T-helper 1 cell treated with Interleukin-12 subunit alpha and Interleukin-12 subunit beta and Interleukin-4 antibody, amounts not matched to agents 30 ng/mL and 1 ng/mL, for 36 hours (primary cell): ENCODE results near the gene TXLNB. TPM values are rescaled to one million over a fixed set of nuclear protein-coding genes. Genes with fewer than 3 reads are reported as not detected.
"Not testable (repeated sequence)": the region's sequence is repeated elsewhere in the genome, so short reads cannot be mapped to it uniquely, and the experiment has no call there.

ENCODE experiments used
- intact Hi-C: fragments of 100-400 bp; cut with micrococcal nuclease; formaldehyde crosslinking; loops from one replicate; pipeline ENCODE4 v1.15.1; 2024
- total RNA-seq: library from RNA; stranded (reverse); gene quantifications from 2 replicates; pipeline ENCODE4 v1.2.3, GENCODE V29; 2022

Gene TXLNB
- total RNA-seq, 1 donor from 2014 or later: 0.42 TPM

DNA sequence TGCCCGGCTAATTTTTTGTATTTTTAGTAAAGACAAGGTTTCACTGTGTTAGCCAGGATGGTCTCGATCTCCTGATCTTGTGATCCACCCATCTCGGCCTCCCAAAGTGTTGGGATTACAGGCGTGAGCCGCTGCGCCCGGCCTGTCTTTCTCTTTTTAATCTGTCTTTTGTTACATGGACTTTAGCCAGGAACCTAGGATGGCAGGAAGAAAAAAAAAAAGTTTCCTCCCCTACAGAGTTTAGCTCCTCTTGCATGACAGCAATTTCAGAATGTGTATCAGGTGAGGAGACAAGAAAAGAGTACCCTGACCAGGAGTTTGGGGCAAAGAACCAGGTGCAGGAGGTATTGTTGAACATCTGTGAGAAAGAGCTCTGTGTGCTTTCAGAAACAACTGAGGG lies 21.4 kb upstream of the TXLNB start:
- intact Hi-C loops: no loop called here

DNA sequence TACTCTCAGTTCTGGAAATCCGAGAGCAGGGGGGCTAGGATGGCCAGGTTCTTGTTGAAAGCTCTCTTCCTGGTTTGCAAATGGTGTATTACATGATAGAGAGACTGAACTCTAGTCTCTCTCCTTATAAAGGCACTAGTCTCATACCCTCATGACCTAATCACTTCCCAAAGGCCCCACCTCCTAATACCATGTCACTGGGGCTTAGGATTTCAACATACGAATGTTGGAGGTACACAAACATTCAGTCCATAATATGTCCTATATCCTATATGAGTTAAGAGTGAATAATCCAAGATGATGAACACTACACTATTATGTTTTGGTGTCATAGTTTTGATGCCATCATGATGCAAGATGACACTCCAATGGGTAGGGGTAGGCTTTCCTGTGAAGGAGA lies 20.0 kb upstream of the TXLNB start:
- intact Hi-C loops: no loop called here

DNA sequence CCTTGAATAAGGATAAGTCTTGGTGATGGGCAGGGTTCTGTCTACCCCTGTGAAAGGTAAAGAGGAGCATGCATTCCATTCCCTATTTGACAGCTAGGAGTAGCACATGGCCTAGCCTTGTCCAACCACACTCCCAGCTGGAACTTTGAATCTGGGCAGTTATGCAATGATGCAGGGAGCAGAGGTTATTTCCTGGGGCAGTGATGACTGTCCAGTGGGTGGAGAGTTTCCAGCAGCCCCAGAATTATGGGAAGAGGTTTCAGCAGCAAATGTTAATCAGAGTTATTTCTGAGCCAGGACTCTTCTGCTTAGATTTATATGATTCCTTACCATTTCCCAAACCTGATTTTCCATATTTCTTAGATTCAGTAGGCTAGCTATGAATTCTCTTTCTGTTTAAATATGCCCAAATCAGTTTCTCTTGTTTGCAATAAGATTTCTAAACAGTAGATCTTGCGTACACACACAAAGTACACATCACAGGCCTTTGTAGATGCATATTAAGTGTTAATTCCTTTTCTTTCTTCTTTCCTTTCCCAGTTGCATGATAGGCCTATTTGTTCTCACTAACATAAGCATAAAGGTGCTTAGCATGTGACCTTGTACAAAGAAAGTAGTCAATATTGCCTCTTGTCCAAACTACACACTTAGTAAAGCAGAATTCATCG lies 17.3 kb upstream of the TXLNB start:
- intact Hi-C loops: no loop called here

DNA sequence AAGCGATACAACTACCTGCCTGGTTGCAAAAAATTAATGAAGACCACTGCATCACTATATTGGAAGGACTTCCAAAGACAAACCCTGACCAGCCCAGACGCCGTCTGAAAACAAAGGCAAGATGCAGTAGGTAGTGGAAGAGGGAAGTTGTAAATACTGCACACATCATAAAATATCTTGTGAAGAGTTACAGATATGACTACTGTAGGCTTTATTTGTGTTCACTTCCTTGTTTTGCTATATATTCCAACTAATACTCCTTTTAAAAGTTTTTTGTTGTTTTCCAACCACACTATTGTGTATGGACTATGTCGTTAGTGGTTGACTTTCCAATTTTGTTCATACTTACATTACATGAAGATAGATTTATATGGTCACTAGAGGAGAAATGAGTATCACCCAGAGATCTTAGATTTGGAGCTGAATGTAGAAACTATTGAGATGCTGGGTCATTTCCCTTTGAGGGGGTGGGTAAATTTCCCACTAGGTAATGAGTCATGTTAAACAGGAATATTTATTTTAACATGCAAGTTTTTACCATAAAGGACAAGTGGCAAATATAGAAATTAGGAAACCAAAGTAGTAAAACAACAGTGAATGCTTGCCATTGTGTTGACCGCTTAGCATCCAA lies 16.6 kb upstream of the TXLNB start:
- intact Hi-C loops: no loop called here

DNA sequence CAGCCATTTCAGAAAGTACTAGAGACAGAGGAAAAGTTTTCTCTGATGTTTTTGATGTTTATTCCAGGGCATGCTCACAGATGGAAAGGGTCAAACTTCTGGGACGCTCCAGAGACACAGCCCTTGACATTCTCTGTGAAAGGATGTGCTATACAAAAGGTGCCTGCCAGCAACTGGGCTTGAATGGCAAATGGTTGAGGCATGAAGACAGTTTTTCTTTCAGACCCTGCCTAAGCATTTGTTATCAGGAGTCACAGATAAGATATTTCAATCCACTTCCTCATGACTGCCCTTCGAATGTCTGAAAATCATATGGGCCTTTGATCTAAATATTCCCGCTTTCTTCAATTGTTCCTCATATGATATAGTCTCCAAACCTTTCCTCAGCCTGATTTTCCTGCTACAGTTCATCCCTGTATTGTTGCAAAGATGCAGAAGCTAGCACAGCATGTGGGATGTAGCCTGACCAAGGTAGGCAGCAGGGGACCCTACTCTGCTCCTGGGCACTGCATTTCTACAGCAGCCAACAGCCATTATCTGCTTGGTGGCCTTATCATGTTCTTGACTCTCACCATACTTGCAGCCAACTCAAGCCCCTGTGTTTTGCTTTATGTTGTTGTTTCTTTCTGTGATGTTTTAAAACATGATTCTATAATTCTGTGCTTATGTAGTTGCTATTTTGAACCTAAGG lies 14.6 kb upstream of the TXLNB start:
- intact Hi-C loops: no loop called here

DNA sequence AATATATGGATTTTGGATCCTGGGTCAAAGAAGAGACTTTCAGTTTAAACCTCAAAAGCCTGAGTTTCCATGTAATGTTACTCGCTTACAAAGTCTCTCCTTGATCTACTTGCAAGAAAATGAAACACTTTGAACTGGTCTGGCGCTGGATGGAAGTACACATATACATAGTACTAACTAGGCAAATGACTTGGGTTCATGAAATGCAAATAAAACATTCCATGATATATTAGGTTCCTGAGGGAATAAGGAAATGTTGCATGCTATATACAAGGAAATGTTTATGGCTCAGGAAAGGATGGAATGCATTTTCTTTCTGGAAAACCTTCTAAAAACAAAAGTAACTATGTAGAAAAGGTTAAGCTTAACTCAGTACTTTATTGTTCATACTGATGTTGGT lies 11.4 kb upstream of the TXLNB start:
- intact Hi-C loops: no loop called here

DNA sequence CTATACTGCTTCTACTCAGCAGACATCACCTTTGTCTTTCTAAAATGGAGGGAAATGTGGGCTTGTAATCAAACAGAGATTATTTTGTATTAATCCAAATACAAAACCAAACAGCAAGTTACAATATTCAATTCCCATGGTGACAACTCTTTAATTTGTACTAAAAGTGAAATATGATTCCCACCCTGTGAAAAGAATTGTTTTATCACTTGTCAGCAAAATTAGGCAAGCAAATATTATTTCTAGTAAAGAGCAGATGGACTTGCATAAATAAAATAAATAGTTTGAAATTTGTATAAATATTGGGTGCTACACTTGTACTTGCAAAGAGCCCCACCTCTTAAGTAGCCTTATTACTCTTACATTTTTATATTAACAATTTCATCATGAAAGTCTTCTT lies 6.1 kb upstream of the TXLNB start:
- intact Hi-C loops: no loop called here

DNA sequence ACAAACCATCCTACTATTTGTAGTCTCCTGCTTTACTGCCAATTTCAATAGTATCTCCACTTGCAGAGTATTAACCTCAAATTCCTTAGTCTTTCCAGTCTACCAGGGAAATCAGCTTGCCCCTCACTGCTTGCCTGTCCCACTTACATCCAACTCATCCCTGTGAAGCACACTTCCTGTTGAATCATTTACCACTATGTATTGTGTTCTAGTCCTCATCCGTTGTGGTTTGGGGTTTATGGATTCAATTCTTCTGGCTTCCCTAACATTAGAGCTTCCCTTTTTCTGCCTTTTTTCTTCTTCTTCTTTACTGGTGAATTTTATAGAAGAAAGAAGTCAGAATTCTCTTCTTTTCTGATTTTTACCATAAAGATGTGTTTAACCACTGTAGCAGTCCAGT lies 5.1 kb upstream of the TXLNB start:
- intact Hi-C loops: no loop called here

DNA sequence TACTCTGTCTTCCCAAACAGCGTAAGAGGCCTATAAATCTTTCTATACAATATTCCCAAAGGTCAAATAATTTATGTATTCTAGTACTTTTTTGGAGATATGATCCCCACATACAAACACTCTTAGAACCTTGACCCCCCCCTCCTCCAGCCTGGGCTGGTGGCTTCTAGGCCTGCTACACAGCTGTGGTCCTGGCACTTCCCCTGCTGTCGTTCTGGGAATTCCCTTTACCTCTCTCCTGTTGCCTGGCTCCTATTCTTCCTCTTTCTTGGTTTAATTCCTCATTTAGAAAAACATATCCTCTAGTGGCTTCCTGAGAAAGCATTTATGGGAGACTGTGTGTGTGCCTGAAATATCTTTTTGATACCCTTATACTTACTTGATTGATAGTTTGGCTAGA lies 4.1 kb upstream of the TXLNB start:
- intact Hi-C loops: no loop called here

DNA sequence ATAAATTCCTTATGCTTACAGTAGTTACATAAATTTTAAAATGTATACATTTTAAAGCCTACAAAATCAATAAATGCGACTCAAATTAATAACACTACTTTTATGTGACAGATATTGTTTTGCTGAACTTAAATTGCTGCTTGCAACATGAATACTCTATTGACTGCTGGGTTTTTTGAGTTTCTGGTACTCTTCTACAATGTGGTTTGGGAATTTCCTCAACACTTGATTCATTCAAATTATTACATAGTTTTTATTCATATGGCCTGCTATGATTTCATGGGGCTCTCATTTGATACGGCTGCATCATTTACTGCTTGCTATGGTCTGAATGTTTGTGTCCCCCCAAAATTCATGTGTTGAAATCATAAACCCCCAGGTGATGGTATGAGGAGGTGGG lies 2.3 kb upstream of the TXLNB start:
- intact Hi-C loops: no loop called here

DNA sequence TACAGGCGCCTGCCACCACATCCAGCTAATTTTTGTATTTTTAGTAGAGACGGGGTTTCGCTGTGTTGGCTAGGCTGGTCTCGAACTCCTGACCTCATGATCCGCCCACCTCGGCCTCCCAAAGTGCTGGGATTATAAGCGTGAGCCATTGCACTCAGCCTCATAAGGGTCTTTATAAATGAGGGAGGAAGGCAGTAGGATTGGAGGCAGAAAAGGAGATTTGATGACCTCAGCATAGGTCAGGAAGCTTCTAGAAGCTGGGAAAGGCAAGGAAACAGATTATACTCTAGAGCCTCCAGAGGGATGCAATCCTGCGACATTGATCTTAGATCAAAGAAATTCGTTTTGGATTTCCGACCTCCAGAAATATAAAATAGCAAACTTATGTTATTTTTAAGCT lies 1.4 kb upstream of the TXLNB start:
- intact Hi-C loops: not testable (repeated sequence)

DNA sequence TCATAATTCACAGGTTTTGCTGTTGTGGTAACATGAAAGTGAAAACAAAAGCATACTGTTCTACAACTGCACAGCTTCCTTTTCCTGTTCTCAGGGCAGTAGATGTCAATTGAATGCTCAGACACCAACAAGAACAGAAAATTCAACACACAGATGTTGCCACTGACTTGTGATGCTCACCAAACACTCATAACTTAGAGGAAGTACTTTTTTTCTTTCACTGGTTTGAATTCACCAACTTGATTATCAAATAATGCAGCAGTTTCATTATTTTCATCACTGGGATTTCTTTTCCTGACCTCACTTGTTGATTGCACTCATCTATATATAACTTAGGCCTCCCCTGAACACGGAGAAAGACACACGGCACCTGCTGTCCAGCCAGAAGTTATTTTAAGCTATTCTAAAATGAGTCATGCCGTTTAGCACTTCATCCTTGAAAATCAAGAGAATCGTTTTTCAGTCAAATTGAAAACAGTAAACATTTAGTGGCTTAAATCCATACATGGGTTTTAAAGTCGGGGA lies 949 bp downstream of the TXLNB start:
- intact Hi-C loops: loop anchor here (1.0 to 2.0 kb wide), 17 partner anchors 12 to 1295 kb away; partner anchors contain the start of genes ABRACL, CCDC28A, CITED2 and HEBP2

DNA sequence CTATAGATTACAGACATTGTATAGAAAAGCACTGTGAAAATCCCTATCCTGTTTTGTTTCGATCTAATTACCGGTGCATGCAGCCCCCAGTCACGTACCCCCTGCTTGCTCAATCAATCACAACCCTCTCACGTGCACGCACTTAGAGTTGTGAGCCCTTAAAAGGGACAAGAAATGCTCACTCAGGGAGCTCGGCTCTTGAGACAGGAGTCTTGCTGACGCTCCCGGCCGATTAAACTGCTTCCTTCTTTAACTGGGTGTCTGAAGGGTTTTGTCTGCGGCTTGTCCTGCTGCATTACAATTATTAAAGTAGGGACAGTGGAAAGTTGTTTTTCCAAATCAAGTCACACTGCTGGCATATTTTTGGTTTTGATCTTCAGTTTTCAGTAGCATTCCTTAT lies 2.6 kb downstream of the TXLNB start:
- intact Hi-C loops: no loop called here

DNA sequence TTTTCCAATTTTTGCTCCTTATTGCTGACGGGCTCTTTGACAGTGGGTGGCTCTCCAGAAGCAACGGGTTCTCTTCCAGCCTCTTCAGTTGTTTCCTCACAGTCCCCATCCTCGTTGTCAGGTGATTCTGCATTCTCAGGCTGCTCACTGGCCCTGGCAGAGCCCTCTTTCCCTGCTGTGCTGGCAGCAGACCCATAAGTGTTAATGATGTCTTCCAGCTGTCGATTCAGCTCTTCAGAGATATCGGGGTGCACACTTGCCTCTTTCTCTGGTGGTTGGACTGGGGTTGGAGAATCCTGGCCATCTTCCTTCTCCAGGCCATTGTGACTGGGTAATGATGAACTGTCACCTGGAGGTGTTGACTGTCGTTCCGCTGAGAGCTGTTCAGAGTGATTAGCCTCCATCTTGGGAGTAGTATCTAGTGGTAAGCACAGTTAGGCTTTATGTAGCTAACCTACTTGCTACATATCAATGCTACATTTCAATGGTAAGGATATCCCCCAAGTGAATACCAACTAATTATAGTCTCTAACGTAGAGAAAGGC lies 3.2 kb downstream of the TXLNB start:
- intact Hi-C loops: no loop called here

DNA sequence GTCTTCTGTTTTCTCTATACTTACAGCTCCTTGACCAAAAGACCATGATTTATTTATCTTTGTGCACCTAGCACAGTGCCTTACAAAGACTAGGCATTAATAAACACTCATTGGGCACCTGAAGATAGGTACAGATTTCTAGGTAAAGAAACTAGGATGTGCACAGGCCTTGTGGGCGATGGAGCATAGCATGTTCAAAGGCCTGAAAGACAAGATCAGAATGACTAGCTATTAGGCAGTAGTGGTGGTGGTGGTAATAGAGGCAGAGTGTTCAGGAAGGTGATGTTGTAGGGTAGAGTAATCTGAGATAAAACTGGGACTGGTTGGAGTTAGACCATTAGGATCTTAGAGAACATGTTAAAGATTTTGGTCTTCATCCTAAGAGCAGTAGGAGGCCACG lies 3.9 kb downstream of the TXLNB start:
- intact Hi-C loops: no loop called here

DNA sequence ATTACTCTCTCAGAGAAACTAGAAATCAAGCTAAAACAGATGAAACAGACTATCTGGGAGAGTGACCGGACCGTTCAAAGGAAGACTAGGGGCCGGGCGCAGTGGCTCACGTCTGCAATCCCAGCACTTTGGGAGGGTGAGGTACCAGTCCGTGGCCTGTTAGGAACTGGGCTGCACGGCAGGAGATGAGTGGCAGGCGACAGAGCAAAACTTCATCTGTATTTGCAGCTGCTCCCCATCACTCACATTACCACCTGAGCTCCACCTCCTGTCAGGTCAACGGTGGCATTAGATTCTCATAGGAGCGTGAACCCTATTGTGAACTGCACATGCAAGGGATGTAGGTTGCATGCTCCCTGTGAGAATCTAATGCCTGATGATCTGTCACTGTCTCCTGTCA lies 5.4 kb downstream of the TXLNB start:
- intact Hi-C loops: not testable (repeated sequence)

DNA sequence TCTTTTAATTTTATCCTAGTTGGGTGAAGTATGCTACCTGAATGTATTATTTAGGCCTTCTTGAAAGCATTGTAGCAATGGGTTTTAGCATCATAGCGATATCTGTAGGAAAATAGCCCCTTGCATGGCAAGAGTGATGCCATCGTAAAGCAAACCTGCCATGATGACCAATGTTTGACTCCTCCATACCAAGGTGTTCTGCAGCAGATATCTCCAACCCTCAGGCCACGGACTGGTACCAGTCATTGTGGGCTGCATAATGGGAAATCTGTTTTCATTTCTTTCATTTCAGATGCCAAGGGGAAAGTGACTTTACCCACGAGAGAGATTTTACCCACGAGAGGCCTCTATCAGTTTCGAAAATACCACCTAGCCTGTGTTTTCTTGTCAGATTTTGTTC lies 6.2 kb downstream of the TXLNB start:
- intact Hi-C loops: no loop called here

DNA sequence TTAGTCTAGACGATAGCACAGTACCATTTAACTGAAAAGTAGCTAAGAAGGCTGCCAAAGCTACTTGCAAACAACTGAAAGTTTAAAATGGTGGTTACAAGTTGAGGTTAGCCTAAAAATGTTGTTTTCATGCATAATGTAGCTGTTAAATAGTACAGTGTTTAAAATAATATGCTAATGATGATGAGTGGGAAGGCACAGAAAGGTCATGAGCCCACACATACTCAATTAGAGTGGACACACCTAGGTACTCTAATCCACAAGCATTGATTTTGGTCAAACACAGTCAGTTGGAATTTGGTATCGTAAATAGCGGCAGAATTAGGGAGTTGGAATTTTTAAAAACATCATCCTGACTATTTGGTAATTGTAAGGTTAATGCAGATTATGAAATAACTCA lies 7.0 kb downstream of the TXLNB start:
- intact Hi-C loops: no loop called here

DNA sequence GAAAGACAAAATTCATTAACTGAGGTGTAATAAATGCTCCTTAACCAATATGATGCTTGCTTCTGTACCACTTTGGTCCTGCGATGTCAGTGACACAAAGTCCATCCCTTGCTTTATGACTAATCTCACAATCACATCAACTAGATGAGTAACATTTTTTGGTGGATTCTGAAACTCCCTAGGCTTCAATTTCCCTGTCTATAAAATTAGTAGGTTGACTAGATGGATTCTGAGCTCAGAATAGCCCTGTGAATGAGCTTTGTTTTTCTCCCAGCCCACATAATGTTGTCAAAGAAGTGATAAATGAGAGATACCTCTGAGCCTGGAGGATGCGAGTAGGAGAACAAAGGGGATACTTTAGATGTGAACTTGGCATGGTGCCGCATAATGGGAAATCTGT lies 9.1 kb downstream of the TXLNB start:
- intact Hi-C loops: no loop called here

DNA sequence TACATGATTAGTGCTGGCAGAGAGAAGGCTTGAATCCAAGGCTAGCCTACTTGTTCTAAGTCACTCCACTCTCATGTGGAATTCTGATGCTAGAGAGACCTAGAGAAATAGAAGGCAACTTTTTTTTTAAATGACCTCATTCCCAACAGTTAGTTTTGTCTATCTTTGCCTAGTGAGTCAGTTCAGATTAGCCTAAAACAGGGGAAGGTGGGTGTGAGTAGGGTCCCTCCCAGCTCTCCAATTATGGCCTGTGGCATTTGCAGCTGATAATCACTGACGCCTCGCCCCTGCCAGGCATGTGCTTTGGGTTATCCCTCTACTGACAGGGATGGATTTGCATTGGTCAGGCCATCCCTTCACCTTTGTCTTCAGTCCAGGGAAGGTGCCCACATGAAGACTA lies 13.6 kb downstream of the TXLNB start:
- intact Hi-C loops: no loop called here

DNA sequence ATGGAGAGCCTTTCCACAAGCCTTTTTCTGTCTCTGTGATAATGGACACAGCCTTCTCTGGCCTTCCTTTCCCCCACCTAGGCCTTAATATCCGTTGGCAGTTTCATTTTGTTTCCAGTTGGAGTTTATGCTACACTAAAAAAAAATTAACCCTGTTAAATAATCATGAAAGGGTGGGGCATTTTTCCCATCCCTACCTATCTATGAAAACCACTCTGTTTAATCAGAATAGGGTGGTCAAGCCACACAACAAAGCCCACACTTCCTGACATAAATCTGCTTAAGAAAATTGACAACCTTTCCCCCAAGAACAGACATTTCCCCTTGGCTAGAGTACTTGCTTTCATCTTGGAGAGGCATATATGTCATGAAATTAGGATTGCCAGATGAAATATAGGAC lies 14.2 kb downstream of the TXLNB start:
- intact Hi-C loops: no loop called here

DNA sequence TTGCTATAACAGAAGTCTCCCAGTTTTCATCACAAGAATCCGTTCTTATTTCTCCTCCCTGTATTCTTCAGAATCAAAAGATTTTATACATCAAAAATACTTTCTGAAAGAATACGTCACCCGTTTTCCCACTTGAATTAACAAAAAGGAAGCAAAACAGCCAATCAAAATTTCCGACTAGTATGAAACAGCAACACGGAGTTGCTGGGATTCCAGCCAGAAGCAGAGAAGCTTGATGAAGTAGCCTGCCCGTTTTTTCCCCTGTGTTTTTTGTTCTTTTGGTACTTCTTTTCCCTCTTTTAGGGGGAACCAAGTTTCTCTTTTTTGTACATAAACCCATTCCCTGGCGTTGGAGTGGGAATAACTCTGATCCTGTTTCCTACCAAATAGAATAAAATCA lies 14.6 kb downstream of the TXLNB start:
- intact Hi-C loops: no loop called here
